ENCODE measurements around the gene ADGRL3.

DNA sequence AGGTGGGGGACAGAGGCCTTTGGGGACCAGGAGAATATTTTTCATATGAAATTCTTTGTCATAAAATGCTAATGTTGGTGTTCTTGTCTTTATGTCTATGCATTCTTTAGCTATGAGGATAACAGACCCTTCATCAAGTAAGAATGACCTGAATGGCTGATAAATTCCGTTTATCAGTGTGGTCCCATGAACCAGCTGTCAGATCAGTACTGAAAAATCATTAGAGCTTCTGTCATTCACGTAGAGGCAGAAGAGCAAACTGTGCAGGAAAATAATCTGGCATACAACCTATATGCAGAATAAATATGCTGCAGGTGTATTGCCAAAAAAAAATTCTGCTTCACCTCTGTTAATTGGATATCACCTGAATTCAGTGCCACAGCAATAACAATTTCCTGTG is 828.6 kb downstream of the ADGRL3 start:
- no peak for TF ChIP-seq POLR2A (IDR thresholded peaks at IDR 0.05)
- TF ChIP-seq, protein P1, sequence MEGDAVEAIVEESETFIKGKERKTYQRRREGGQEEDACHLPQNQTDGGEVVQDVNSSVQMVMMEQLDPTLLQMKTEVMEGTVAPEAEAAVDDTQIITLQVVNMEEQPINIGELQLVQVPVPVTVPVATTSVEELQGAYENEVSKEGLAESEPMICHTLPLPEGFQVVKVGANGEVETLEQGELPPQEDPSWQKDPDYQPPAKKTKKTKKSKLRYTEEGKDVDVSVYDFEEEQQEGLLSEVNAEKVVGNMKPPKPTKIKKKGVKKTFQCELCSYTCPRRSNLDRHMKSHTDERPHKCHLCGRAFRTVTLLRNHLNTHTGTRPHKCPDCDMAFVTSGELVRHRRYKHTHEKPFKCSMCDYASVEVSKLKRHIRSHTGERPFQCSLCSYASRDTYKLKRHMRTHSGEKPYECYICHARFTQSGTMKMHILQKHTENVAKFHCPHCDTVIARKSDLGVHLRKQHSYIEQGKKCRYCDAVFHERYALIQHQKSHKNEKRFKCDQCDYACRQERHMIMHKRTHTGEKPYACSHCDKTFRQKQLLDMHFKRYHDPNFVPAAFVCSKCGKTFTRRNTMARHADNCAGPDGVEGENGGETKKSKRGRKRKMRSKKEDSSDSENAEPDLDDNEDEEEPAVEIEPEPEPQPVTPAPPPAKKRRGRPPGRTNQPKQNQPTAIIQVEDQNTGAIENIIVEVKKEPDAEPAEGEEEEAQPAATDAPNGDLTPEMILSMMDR (IDR thresholded peaks at IDR 0.05): no peak
